Uterus (tissue), 2 donors: ENCODE results near the gene PUS10.

Source experiments
- CTCF ChIP-seq, 4 experiments: fragments of 200-600 bp in 2 of 4; fragments of 450-650 bp in 2 of 4; sonication (generic) in 2 of 4; IDR thresholded peaks; one replicate each; pipeline ENCODE4 v1.5.1; 2016 to 2019; ENCODE audit warnings: antibody characterized with exemption in 4 of 4, mild to moderate bottlenecking in 2 of 4, moderate library complexity in 1 of 4
- POLR2A ChIP-seq, 2 donors: fragments of 450-650 bp; IDR thresholded peaks; one replicate each; pipeline ENCODE4 v1.6.1; 2016; ENCODE audit warnings: antibody characterized with exemption in 2 of 2, mild to moderate bottlenecking in 1 of 2, moderate library complexity in 1 of 2

DNA sequence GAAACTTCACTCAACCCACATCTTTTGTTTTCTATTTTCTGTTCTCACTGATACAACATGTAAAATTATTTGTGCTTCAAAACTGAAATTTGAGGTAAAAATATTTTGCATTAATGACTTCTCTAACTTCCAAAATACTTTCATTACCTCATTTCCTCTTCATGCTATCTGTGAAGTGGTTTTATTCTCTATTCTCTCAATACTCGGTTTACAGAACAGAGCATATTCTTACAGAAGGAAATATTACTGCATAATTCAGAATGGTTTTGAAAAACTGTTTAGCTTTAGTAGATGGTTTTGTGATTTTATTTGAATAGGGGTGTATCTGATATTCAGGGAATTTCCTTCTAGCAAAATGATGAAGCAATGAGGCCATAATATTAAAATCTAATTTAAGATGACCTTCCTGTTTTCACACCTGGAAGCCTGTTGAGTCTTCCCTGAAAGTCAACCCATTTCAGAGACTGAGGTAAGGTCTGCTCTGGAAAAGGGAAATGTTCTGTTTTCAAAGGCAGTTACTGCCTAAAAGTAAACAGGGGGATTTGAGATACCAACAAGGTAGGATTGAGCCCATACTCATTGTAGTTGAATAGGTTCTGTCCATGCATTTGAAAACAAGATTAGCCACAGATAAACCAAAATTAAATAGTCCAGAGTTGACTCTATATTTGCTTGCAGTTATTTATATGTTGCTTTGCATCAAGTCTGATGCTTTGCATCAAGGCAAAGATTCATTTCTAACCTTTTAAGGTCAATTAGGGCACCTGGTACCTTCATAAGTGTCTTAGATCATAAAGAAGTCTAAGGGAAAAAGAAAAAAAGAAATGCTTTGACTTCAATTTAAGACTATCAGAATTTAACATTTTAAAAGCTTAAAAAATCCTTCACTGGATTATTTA lies 51.3 kb downstream of the PUS10 start:
- TF ChIP-seq CTCF (IDR thresholded peaks at IDR 0.05) (no peak), POLR2A (IDR thresholded peaks at IDR 0.05) (no peak)
